GM12875 (cell line): ENCODE measurements around the gene LAYN.

ENCODE experiments used
- H3K4me3 ChIP-seq: one replicate; pipeline ENCODE4 v1.5.1; 2011; ENCODE audit warnings: low read depth, low read length, control low read depth
- CTCF ChIP-seq: IDR thresholded peaks from 2 replicates; pipeline ENCODE4 v1.5.1; 2011; ENCODE audit warnings: low read depth, mild to moderate bottlenecking, control low read depth, inconsistent platforms, low read length, moderate library complexity, borderline replicate concordance; ENCODE audit not compliant: insufficient read depth

The LAYN gene

GRCh38 chr11:111605681-111606080 is 65.2 kb downstream of the LAYN start:
- no peak overlapping the region for H3K4me3 ChIP-seq
- TF ChIP-seq CTCF = no peak

- H3K4me3 ChIP-seq = no peak overlapping the region
- TF ChIP-seq CTCF = no peak
Measured at GRCh38 chr11:111606986-111607385, 66.5 kb downstream of the LAYN start.

- no peak overlapping the region for H3K4me3 ChIP-seq
- no peak for TF ChIP-seq CTCF
Measured at GRCh38 chr11:111607751-111608150, 67.2 kb downstream of the LAYN start.
